ENCODE results near the gene GNB5.
"Not testable (repeated sequence)": the region's sequence is repeated elsewhere in the genome, so short reads cannot be mapped to it uniquely, and the experiment has no call there.

Gene GNB5
- total RNA-seq = 73.2 reads per million, percentile 76 among the genes with 10 or more reads in this experiment

GRCh38 chr15:52191207-52191606, at the start of gene GNB5:
Gene GNB5 (minus strand): TSS chr15:52191392. CDS start chr15:52184676, 6,716 bp downstream.
- DNase-seq = no peak

GRCh38 chr15:52240166-52240565, 49.0 kb upstream of the GNB5 start:
- no peak for DNase-seq

- not testable (repeated sequence) for DNase-seq
These were observed 47.9 kb upstream of the GNB5 start for GRCh38 chr15:52238989-52239525.

- DNase-seq = no peak
These were observed 47.0 kb upstream of the GNB5 start for GRCh38 chr15:52238149-52238548.

GRCh38 chr15:52236013-52236412, 44.8 kb upstream of the GNB5 start:
- no peak for DNase-seq

GRCh38 chr15:52234596-52235541, 43.7 kb upstream of the GNB5 start:
- DNase-seq = no peak

GRCh38 chr15:52233405-52233804, 42.2 kb upstream of the GNB5 start:
- no peak for DNase-seq

- no peak for DNase-seq
These were observed 41.1 kb upstream of the GNB5 start for GRCh38 chr15:52232327-52232726.

GRCh38 chr15:52230073-52230472, 38.9 kb upstream of the GNB5 start:
- no peak for DNase-seq

GRCh38 chr15:52228921-52229320, 37.7 kb upstream of the GNB5 start:
- no peak for DNase-seq

- DNase-seq = peak; percentile 47
These were observed 36.3 kb upstream of the GNB5 start for GRCh38 chr15:52227456-52227855.

GRCh38 chr15:52225230-52225629, 34.0 kb upstream of the GNB5 start:
- no peak for DNase-seq

- no peak for DNase-seq
These were observed 33.0 kb upstream of the GNB5 start for GRCh38 chr15:52224211-52224610.

GRCh38 chr15:52221730-52222129, 30.5 kb upstream of the GNB5 start:
- no peak for DNase-seq

- DNase-seq = no peak
These were observed 29.9 kb upstream of the GNB5 start for GRCh38 chr15:52220937-52221660.

GRCh38 chr15:52220251-52220650, 29.1 kb upstream of the GNB5 start:
- DNase-seq = no peak

- DNase-seq = no peak
These were observed 27.6 kb upstream of the GNB5 start for GRCh38 chr15:52218816-52219215.

- no peak for DNase-seq
These were observed 27.2 kb upstream of the GNB5 start for GRCh38 chr15:52218371-52218770.

- DNase-seq = no peak
These were observed 26.0 kb upstream of the GNB5 start for GRCh38 chr15:52217186-52217585.

- DNase-seq = no peak
These were observed 23.4 kb upstream of the GNB5 start for GRCh38 chr15:52214553-52214952.

- DNase-seq = no peak
These were observed 22.0 kb upstream of the GNB5 start for GRCh38 chr15:52213206-52213605.

- DNase-seq = peak; percentile 63
These were observed 17.2 kb upstream of the GNB5 start for GRCh38 chr15:52208306-52208946.

- no peak for DNase-seq
These were observed 16.0 kb upstream of the GNB5 start for GRCh38 chr15:52207191-52207590.

Data from effector CD4-positive, alpha-beta T cell (primary cell).